Hematopoietic multipotent progenitor cell treated with erythropoietin and hydrocortisone succinate and interleukin-3 and kit ligand, for 4 days (in vitro differentiated cells): Measurements from ENCODE around the gene GPATCH2L.

Experiments used
- DNase-seq: peaks from one replicate; pipeline ENCODE4 v3.0.0-alpha.2; 2015

GPATCH2L gene

DNA sequence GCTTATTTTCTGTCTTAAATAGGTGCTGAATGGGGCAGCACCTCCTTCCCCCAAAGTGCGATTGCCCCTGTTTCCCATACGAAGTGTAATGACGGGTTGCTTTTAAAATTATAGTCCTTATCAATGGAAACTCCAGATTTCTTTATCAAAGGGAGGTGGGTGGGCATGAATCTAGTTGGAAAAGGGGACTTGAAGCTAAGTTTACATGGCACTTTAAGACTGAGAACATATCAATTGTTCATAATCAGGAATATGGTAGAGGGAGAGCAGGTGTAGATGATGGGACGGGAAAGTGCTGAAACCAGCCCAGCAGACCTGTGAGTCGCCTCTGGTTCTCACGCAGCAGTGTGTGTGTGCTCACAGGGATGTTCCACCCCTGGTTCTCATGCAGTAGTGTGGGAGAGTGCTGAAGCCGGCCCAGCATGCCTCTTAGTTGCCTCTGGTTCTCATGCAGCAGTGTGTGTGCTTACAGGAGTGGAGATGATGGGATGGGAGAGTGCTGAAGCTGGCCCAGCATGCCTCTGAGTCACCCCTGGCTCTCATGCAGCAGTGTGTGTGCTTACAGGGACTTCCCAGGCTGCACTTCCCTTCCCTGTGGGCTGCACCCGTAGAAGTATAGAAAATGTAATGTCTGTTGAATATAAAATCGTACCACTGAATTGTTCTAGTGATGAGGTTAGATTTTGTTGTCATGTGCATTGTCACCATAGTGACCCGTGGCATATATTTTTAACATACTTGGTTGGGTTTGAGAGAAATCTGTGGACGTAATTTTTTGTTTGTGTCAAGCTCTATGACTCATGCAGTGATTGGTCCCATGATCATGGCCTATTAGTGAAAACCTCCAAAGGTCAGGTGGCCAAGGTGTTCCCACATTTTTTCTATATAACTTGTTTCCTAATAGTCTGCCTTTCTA lies 51.6 kb downstream of the GPATCH2L start:
- no peak for DNase-seq

DNA sequence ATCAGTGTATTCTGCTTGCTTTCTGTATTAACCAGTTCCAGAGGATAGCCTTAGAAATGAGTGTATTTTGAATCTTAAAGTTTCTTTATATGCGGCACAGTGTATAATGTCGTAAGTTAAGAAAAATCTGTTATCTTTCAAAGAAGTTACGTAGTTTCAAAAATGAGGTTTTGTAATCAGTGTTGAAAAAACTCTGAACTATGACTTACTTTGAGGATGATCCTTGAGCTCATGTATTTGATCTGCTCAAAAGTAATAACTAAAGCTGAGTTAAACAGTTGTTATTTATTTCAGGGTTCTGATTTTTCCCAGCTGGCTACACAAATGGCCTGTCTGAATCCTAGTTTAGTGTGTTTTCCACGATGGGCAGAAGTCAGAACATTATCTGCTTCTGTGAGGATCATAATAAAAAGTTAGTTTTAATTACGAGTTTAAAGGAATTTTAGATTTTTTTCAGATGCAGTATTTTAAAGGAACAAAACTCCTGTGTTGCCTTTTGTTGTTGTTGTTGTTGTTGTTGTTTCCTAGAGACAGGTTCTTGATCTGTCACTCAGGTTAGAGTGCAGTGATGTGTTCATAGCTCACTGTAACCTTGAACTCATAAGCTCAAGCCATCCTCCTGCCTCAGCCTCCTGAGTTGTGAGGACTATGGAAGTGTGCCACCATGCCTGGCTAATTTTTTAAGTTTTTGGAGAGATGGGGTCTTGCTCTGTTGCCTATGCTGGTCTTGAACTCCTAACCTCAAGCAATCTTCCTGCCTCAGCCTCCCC lies 52.9 kb downstream of the GPATCH2L start:
- no peak for DNase-seq

DNA sequence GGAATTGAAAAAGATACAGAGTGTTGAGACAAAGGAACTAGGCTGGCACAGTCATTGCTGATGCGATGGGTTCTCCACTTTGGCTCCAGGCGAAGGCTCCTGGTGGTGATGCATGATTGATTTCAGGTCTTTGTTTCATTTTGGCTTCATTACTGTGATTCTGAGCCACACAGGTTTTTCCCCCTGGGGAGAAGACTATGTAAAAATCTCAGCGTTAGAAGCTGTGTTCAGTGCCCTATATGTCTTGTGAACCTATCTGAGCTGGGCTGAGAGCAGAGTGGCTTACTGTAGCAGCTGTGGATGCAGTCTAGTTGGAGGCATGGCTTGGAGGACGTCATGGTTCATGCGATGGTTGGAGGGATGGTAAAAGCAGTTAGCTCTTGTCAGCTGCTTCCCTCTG lies 54.0 kb downstream of the GPATCH2L start:
- DNase-seq = no peak

DNA sequence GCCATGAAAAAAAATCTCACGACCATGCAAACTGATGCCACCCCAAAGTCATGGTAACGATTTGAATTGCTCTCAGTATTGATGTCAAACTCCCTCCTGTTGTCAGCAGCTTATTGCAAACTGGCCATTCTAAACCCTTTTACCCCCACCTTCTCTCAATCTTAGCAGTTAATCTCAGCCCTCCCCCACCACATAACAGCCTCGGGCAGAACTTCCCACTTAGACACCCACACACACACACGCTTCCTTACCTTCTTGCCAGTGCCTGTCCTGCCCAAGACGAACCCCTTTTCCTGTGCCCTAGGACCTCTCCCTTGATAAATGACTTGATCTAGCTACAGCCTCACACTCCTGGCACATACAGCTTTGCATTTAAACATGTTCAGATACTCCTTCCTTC lies 56.6 kb downstream of the GPATCH2L start:
- DNase-seq = no peak

DNA sequence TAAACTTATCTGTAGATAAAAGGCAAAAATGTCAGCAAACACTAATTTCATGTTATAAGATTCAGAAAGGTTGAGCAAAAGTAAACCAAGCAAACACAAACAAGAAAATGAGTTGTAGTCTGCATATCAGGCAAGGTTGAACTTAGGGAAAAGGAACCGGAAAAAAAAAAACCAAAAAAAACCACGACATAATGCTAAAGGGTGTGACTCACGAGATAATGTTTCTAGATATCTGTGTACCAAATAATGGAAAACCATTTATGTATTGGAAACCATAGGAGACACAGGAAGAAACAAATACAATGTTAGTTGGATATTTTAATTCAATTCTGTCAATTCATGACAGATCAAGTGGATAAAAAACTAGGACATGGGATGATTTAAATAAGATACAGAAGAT lies 60.5 kb downstream of the GPATCH2L start:
- peak; percentile 31 for DNase-seq

DNA sequence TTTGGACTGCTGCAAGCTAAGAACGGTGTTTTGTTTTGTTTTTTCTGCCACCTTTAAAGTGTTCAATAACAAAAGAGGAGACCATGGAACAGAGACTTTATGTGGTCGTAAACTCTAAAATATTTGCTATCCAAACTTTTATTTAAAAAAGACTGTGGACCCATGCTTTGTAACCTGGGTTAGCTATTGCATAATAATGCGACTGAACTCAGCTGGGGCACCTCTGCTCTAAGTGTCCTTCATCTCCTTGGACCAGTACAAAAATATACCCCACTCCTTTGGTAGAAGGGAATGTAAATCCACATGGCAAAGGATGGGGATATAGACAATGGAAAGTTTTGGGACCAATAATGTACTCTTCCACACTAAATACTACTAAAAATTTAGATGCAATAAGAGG lies 65.5 kb downstream of the GPATCH2L start:
- no peak for DNase-seq

DNA sequence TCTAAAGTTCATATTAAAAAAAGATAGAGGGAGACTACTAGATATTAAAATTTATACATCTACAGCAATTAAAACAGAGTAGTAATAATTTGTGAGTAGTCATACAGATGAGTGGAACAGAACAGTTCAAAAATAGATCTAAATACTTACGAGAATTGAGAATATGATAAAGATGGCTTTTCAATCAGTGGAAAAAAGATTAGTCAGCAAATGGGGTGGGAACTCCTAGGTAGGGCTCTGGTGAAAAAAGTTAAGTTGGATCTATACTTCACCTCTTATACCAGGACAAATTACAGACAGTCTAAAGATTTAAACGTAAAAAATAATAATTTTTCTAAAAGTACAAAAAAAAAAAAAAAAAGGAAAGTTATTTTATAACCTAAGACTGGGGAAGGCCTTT lies 66.9 kb downstream of the GPATCH2L start:
- DNase-seq = no peak

DNA sequence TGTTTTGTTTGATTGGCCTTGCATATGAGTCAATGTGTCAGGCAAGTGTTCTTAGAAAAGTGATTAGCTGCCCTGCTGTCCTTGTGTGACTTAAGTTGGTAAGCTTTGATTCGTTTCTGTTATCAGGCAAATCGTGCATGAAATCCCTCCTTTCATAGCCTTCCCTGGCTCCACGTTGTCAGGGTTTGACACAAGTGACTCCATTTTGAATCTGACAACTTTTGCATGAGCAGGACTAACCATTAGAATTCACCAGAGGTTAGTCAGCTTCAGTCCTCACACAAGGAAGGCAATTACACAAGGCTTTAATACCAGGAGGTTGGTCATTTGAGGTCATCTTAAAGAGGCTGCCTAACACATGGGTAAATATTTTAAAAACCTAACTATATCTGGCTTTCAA lies 68.2 kb downstream of the GPATCH2L start:
- no peak for DNase-seq

DNA sequence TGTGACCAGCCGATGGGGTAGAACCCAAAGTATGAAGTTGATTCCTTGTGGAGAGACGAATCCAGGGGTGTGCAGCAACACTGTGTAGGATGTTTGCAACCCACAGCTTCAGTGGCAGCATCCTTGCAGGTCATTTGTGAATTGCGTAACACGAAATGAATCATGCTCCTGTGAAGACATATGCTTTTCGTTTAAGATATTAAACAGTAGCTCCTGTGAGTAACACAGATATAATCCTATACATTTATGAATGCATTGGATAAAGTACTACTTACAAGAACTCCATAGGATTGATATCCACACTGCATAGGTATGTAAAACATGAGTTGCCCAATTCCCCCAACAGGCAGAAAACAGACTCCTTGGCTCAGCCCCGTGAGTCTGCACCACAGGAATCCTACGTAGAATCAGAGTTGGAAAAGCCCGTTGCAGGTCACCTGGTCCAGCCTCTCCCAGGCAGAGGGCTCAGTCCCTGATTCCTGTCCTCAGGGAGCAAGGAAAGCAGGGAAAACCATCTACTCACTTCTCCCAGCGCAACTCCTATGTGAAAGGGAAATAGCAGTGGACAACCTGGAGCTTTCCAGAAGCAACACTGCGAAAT lies 75.8 kb downstream of the GPATCH2L start:
- DNase-seq = no peak

DNA sequence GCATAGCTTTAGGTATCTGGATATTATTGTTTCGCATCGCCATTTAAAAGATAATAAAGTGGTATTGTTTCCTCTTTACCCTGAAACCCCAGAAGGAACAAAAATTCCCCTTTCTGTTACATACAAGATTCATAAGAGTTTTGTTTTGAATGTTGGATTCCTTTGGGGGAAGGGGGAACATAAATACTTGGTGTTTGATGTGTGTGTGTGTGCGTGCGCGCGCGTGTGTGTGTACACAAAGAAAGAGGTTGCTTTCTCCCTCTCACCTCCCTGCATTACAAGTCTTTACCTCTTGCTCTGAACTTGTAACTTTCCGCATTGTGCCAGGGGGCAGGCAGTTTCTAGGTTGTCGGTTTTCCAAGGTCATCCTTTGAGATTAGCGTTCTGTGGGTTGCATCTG lies 76.4 kb downstream of the GPATCH2L start:
- no peak for DNase-seq

DNA sequence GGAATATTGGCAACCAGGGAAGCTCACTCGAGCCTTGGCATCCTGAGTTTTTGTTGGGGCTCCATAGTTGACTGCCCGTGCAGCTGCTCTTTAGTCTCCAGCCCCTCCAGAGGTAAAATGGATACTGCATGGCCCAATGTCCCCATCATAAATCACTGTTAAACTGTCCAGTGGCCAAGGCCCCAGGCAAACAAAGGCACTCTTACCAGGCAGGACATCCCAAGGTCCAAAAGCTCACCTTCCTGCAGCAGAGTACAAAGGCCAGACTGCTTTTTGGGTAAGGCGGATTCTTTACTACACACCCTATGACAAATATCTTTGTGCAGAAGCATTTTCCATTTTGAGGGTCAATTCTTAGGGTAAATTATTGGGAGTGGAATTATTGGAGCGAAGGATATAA lies 81.1 kb downstream of the GPATCH2L start:
- DNase-seq = no peak

DNA sequence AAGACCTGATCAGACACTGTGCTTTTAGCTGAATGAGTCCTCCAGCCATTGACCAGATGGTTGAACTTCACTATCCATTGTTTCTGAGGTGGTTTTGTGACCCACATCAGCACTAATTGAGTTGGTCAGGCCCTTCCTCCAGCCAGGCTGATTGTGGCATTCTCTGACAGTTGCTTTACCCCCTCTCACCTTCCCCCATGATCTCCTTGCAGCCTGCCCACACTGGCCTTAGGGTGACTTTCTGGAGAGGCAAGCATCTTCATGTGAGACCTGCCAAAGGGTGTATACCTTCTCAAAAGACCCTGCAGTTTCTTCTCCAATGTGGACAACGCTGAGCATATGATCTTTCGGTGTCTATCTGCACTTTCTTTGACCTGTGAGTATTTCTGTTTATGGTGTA lies 83.9 kb downstream of the GPATCH2L start:
- no peak for DNase-seq

DNA sequence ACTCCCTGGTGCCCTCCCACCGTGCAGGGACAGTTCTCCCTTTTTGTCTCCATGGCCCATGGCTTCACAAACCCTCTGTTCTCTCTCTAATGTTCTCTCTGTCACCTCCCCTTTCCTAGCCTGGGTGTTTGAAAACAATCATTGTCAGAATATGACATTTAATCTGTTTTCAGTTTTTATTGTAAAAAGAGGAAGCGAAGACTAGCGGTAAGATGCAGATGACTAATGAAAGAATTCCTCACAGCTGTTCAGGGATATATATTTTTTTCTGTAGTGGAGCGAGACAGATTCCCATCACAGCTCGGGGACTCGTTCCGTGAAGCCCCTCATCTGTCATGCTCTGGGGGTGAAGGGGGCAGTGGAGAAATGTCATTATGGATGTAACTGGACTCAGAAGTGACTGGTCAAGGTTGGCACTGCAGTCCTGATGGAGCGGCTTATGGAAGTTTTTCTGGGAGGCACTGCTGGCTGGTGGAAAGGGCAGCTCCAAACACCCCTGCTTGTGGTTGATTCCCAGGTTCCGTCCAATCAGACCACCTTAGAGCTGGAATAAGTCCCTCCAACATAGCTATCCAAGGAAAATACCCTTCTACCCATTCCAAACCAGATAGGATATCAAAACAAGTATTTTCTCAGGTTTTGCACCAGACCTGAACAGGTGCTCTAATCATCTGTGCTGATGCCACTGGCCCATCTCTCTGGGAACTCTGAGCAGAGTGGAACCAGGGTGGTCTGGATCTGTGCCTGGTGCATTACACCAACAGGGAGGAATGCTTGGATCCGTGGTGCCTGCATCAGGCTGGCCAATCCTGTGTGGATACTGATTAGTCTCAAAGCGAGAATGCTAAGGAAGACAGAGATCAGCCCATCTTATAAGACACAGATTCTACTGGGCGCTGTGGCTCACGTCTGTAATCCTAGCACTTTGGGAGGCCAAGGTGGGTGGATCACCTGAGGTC lies 84.7 kb downstream of the GPATCH2L start:
- DNase-seq = peak; percentile 19

DNA sequence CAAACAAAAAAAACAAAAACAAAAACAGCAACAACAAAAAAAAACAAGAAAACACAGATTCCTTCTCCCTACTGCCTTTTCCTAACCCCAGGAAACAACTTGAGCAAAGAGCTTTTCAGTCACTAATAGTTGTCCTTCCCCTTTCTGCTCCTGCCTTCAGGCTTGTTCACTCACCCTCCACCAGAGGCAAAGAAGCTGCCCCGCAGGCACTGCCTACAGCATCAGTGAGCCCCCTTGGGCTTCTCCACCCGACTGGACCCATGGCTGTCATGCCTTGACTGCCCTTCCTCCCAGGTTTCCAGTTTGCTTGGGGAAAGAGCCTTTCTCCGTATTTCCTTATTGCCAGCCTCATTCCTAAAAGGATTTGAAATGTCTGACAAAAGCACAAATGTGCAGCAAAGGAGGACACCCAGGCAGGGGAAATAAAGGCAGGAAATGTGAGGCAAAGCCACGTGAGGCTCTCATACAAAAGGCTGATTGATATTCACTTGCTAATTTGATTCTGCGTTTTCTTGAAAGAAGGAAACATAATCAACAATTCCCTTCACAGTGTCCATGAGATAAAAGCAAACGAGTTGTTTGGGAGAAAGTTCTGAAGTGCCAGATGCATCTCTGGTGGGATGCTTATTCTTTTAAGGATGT lies 85.7 kb downstream of the GPATCH2L start:
- no peak for DNase-seq

DNA sequence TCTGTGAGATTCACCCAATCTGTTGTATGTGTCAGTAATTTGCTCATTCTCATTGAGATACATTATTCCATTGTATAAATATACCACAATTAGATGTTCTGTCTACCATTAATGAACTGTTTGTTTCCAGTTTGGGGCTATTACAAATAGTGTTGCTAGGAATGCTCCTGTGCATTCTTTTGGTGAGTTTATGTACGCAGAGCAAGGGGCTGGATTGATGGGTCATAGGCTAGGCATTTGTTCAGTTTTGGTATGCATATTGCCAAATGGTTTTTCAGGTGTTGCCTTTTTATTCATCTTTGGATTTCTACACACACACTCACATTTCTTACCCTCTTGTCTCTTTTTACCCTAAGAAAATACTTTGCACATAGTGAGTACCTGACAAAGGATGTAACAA lies 93.4 kb downstream of the GPATCH2L start:
- DNase-seq = no peak

DNA sequence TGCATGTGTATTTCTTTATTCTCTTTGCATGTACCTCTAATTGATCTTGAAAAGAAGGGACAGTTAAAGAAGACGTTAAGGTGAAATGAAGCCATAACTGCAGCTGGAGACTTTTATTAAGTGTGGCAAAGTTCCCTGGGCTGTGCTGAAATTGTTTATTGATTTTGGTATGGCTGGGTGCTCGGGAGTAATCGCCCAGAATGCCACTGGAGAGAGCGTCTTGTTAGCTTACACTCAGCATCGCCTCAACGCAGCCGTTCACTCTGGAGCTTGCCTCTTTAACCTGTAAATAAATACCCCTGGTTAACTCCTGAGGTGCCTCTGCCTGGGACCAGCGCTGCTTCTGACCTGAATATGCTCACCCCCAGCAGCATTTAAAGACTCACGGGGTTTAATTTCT lies 98.6 kb downstream of the GPATCH2L start:
- no peak for DNase-seq

DNA sequence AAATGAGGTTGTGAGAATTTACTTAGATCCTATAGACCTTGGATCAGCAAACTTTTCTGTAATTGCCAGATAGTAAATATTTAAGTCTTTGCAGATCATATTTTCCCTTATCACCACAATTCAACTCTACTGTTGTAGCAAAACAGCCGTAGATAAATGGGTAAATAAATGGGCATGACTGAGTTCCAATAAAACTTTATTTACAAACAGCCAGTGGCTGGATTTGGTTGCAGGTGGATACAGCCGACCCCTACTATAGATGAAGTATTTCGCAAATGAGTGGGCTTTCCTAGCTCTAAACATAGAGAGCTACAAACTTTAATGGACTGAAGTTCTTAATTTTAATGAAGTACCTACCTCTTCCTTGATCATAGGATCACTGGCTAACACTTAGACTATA lies 100.7 kb downstream of the GPATCH2L start:
- no peak for DNase-seq

DNA sequence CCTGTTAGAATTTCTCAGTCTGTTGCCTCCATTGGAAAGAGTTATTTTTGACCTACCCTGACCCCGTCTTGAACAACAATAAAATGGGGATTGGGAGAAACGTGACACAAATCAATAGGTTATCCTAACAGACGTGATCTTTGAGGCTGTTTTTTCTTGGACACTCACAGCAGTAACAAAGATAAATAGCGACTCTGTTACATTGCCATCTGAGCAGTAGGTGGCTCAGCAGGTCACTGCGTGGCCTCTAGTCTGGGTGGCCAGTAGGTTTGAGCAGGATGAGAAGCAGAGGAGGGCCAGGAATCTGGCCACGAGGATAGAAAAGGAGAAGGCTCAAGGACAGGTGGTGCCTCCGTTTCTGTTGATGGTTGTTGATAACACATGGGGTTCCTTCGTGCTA lies 101.4 kb downstream of the GPATCH2L start:
- no peak for DNase-seq

DNA sequence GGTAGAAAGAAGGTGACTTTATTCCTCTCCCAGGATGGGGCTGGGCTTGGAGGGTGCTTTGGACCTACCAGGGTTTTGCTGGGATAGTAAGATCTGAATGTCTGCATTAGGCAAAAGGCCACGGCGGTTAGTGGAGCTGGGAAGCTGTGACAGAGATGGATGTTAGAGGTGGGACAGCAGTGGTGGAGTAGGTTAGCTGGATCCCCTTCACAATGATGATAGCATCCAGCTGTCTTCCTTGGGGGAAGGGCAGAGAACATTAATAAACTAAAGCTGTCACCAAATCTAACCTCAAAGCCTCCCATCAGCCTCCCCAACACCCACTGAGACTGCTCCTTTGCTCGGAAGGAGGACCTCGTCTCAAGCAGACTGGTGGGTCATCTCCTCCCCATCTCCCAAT lies 104.8 kb downstream of the GPATCH2L start:
- DNase-seq = no peak

DNA sequence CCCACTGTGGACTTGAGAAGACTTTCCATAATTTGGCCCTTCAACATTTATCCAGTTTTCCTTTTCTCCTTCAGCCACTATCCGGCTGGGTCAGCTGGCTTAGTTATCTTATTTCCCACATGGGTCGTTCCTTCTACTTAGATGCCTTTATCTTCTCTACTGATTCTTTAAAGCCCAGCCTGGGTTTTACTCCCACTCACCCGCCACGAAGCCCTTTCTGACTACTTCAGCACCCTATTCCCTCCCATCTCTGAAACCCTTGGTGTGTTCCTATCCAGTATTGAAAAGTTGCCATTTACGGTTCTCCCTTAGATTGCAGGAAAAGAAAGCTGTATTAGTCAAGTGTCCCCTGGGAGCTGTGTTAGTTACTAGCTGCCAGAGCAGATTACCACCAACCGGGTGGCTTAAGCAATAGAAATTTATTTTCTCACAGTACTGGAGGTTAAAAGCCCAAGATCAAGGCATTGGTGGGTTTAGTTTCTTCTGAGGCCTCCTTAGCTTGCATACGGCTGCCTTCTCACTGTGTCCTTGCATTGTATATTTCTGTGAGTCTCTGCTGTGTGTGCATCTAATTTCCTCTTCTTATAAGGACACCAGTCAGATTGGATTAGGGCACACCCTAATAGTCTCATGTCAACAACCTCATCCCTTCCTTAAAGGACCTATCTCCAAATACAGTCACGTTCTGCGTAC lies 105.5 kb downstream of the GPATCH2L start:
- peak; percentile 17 for DNase-seq

DNA sequence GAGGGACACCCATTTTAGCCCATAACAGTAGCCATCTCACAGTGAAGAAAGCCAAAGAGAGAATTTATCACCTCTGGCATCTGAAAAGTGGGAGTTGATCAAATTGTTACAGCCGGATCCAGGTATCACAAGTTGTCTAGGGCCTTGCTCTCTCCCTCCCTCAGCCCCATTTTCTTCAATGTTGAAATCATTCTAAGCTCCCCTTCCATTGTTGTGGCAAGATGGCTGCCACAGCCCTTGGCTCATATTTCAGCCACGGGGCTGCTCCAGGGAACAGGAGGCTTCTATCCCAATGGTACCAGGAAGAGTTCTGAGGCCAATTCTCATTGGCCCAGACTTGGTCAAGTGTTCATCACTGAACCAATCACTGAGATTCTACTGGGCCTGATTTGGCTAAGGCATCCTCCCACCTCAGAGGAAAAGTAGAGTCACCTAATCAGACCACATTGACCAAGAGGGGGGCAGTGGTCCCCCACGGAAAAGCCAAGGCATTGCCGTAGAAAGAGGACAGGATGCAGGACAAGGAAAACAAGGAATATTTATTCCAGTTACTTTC lies 106.2 kb downstream of the GPATCH2L start:
- no peak for DNase-seq
